HFF-Myc (cell line): ENCODE data around the gene VEGFA.

Experiments used
- DNase-seq: peaks from one replicate; pipeline ENCODE4 v3.0.0-alpha.2; 2011; ENCODE audit warnings: low read depth; ENCODE audit errors: extremely low read depth
- H3K4me3 ChIP-seq: replicated peaks from 2 replicates; pipeline ENCODE4 v1.5.1; 2011; ENCODE audit warnings: low read depth, mild to moderate bottlenecking, control low read depth, low read length
- CTCF ChIP-seq: IDR thresholded peaks from 2 replicates; pipeline ENCODE4 v1.5.1; 2012; ENCODE audit warnings: mild to moderate bottlenecking, low read depth, low read length, control low read depth; ENCODE audit errors: missing control alignments

The VEGFA gene

GRCh38 chr6:43828711-43829110 is 58.7 kb downstream of the VEGFA start:
- no peak for DNase-seq
- no peak for TF ChIP-seq CTCF
- H3K4me3 ChIP-seq, result no peak overlapping the region

GRCh38 chr6:43829470-43829869 is 59.5 kb downstream of the VEGFA start:
- no peak for DNase-seq
- H3K4me3 ChIP-seq, result no peak overlapping the region
- no peak for TF ChIP-seq CTCF

- no peak for TF ChIP-seq CTCF
- DNase-seq, result no peak
- H3K4me3 ChIP-seq, result no peak overlapping the region
These were observed 60.8 kb downstream of the VEGFA start for GRCh38 chr6:43830775-43831174.

GRCh38 chr6:43831191-43831590 is 61.2 kb downstream of the VEGFA start:
- DNase-seq, result no peak
- no peak overlapping the region for H3K4me3 ChIP-seq
- TF ChIP-seq CTCF, result no peak

- no peak for TF ChIP-seq CTCF
- DNase-seq, result no peak
- no peak overlapping the region for H3K4me3 ChIP-seq
These were observed 63.4 kb downstream of the VEGFA start for GRCh38 chr6:43833223-43833995.

- DNase-seq, result no peak
- H3K4me3 ChIP-seq, result no peak overlapping the region
- TF ChIP-seq CTCF, result no peak
These were observed 64.0 kb downstream of the VEGFA start for GRCh38 chr6:43833996-43834390.

GRCh38 chr6:43834528-43835155 is 64.6 kb downstream of the VEGFA start:
- H3K4me3 ChIP-seq, result no peak overlapping the region
- no peak for TF ChIP-seq CTCF
- DNase-seq, result no peak
